Measurements from ENCODE around the gene SSC4D.
"Not testable (repeated sequence)": the region's sequence is repeated elsewhere in the genome, so short reads cannot be mapped to it uniquely, and the experiment has no call there.

Gene SSC4D

DNA sequence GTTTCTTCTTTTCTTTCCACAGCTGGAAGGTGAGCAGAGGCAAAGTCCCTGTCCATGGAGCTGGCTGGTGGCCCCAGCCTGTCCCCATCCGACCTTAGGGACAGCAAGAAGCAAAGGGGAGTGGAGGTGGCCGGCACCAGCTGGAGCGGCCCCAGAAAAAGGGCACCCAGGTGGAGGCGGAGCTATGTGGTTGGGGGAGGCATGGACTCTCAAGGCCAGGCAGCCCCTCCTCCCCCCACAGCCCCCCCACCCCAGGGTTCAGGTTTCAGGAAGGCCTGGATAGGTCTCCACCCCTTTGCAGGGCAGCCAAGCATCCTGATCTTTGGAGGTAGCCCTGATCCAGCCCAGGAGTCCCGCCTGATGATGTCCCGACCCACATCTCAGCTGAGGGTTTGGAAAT, at the start of gene SSC4D:
SSC4D (minus strand) TSS at position 161 of the 400 bp plus-strand sequence. CDS start 5,258 bp downstream, outside the sequence.
- Mint-ChIP-seq H3K4me1 (no peaks in the 10 kb centered on the region), H3K4me3 (no peak within 1 kb of the TSS), H3K9me3 (no peaks in the 10 kb centered on the region), H3K27me3 (peaks cover 2% of the 10 kb centered on the region), H3K36me3 (ENCODE audit: low read depth) (no peaks in the 10 kb centered on the region), H3K27ac (no peak within 1 kb of the TSS)
- no peak for ATAC-seq
- no peak for DNase-seq

DNA sequence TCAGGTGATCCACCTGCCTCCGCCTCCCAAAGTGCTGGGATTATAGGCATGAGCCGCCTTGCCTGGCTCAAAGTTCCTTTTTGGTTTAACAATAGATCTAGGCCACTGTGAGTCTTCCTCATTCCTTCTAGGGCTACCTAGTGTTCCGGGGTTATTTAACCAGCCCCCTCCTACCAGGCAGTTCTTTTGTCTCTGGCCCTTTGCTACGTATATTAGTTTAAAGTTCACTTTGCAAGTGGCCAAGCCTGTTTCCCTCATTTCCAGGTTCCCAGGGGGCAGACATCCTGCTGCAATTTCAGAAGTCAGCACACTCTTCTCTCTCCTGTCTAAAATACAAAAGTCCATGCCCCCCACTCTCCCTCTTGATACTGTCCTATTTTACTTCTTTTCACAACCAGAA, 49.0 kb upstream of the SSC4D start:
- H3K36me3 Mint-ChIP-seq (ENCODE audit: low read depth); H3K27me3 Mint-ChIP-seq: not testable (repeated sequence)

DNA sequence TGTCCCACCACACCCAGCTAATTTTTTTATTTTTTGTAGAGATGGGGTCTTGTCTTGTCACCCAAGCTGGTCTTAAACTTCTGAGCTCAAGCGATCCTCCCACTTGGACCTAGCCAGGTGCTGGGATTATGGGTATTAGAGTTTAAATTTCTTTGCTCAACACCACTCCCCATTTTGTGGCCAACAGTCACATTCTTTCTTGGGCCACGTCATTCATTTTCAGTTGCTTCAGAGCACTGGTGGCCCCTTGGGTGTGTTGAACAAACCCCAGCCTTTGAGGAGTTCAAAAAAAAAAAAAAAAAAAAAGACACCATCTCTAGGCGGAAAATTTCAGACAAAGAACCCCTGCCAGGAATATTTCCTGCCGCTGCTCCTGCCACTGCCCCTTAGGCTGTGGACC, 47.5 kb upstream of the SSC4D start:
- H3K27ac Mint-ChIP-seq; H3K36me3 Mint-ChIP-seq (ENCODE audit: low read depth); H3K9me3 Mint-ChIP-seq; DNase-seq; H3K4me1 Mint-ChIP-seq; H3K27me3 Mint-ChIP-seq; H3K4me3 Mint-ChIP-seq; ATAC-seq: not testable (repeated sequence)

More for the DNA sequence above, 49.0 kb upstream of the SSC4D start:
- ATAC-seq, H3K4me1 Mint-ChIP-seq, H3K4me3 Mint-ChIP-seq, H3K27ac Mint-ChIP-seq, DNase-seq, H3K9me3 Mint-ChIP-seq: not testable (repeated sequence)

DNA sequence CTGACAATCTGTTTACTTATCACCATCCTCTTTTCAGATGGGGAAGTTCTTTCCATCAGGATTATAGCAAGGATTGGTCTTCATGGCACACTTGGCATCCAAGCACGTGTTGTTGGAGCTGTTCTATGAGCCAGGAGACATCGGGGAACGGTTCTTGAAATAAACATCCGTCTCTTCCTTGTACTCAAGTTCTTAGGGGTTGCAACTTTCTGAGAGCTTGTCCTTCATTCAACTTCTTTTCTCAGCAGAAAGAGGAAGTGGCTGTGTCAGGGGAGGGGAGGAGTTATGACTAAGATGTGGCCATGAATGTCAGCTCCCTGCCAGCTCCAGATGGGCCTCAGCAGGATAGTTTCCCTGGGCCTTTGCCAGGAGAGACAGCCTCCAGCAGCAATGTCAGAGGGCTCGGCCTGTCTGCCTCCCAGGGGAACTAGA, 36.1 kb upstream of the SSC4D start:
- not testable (repeated sequence) for DNase-seq; H3K27ac Mint-ChIP-seq; H3K27me3 Mint-ChIP-seq; H3K36me3 Mint-ChIP-seq (ENCODE audit: low read depth); H3K9me3 Mint-ChIP-seq
- Mint-ChIP-seq H3K4me1 (peaks cover 14% of the 10 kb centered on the region), H3K4me3 (peak overlapping the region; percentile 42)
- ATAC-seq: peak; percentile 85

DNA sequence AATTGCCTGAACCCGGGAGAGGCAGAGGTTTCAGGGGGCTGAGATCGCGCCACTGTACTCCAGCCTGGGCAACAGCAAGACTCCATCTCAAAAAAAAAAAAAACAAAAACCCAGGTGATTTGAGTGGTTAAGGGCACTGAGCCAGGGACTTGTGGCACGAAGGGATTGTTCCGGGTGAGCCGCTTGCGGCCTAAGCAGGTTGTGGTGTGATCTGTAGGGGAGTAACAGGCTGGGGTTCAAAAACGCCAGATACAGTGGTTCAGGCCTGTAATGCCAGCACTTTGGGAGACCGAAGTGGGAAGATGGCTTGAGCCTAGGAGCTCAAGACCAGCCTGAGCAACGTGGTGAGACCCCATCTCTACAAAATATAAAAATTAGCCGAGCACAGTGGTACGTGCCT, 34.3 kb upstream of the SSC4D start:
- peak overlapping the region; percentile 72 for H3K27ac Mint-ChIP-seq
- peaks cover 14% of the 10 kb centered on the region for H3K4me1 Mint-ChIP-seq
- peak; percentile 79 for ATAC-seq

DNA sequence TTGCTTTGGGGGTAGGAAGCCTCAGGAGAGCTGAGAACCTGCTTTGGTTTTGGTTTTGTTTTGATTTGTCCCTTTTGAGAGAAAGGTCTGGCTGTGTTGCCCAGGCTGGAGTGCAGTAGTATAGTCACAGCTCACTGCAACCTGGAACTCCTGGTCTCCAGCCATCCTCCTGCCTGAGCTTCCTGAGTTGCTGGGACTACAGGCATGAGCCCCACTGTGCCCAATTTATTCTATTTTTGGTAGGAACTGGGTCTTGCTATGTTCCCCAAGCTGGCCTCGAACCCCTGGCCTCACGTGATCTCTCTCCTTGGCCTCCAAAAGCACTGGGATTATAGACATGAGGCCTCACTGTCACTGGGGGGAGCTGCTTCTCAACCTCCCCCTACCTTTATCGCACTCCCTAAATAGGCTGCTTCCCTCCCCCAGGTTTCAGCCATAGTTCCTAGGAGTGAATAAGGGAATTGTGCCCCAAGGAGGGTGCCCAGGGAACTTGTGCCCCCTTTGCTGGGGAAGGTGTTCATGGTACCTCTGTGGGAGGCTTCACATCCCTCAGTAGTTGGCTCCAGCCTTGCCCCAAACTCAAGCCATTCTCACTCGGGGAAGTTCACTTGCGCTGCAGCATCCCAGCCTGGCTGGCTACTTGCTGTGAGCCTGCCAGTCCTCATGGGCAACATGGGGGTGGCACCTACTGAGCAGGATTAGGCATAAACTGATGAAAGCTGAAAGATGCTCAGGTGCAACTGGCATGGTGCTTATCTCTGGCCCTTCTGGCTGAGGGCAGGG, 33.4 kb upstream of the SSC4D start:
- ATAC-seq; H3K36me3 Mint-ChIP-seq (ENCODE audit: low read depth); H3K9me3 Mint-ChIP-seq; H3K27ac Mint-ChIP-seq; H3K27me3 Mint-ChIP-seq; DNase-seq; H3K4me3 Mint-ChIP-seq: not testable (repeated sequence)
- H3K4me1 Mint-ChIP-seq: peaks cover 15% of the 10 kb centered on the region

More for the DNA sequence above, 34.3 kb upstream of the SSC4D start:
- not testable (repeated sequence) for H3K36me3 Mint-ChIP-seq (ENCODE audit: low read depth); DNase-seq; H3K4me3 Mint-ChIP-seq; H3K27me3 Mint-ChIP-seq; H3K9me3 Mint-ChIP-seq

DNA sequence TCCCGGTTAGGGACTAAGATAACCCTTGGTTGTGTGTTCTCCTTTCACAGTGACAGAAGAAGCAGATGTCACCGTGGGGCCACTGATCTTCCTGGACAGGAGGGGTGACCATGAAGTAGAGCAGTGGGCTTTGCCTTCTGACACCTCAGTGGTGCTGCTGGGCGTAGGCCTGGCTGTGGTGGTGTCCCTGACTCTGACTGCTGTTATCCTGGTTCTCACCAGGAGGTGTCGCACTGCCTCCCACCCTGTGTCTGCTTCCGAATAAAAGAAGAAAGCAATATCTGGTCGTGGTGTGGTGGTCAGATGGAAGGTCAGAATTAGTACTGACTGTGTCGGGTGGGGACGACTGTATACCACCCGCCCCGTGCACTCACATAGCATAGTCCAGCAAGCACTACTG, 32.3 kb upstream of the SSC4D start:
- not testable (repeated sequence) for H3K9me3 Mint-ChIP-seq; H3K36me3 Mint-ChIP-seq (ENCODE audit: low read depth); DNase-seq; H3K4me3 Mint-ChIP-seq; H3K27ac Mint-ChIP-seq; H3K27me3 Mint-ChIP-seq
- peaks cover 15% of the 10 kb centered on the region for H3K4me1 Mint-ChIP-seq
- peak; percentile 27 for ATAC-seq

DNA sequence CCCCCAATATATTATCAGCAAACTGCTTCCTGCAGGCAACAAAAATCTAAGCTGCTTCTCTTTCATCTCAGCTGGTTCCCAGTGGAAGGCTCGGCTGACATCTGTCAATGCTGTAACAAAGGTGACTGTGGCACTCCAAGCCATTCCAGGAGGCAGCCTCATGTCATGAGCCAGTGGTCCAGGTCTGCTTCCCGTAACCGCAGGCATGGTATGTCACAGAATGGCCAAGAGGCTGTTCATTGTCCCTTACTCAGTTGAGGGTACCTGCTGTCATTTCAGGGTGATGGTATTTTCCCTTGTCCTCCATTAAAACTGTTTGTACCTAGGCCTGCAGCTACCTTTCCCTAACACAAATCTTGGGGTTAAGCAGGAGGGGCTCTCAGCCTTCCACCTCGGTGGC, 30.9 kb upstream of the SSC4D start:
- not testable (repeated sequence) for H3K27ac Mint-ChIP-seq; H3K36me3 Mint-ChIP-seq (ENCODE audit: low read depth); H3K4me3 Mint-ChIP-seq; H3K27me3 Mint-ChIP-seq; H3K9me3 Mint-ChIP-seq; ATAC-seq; DNase-seq
- H3K4me1 Mint-ChIP-seq: peaks cover 13% of the 10 kb centered on the region

DNA sequence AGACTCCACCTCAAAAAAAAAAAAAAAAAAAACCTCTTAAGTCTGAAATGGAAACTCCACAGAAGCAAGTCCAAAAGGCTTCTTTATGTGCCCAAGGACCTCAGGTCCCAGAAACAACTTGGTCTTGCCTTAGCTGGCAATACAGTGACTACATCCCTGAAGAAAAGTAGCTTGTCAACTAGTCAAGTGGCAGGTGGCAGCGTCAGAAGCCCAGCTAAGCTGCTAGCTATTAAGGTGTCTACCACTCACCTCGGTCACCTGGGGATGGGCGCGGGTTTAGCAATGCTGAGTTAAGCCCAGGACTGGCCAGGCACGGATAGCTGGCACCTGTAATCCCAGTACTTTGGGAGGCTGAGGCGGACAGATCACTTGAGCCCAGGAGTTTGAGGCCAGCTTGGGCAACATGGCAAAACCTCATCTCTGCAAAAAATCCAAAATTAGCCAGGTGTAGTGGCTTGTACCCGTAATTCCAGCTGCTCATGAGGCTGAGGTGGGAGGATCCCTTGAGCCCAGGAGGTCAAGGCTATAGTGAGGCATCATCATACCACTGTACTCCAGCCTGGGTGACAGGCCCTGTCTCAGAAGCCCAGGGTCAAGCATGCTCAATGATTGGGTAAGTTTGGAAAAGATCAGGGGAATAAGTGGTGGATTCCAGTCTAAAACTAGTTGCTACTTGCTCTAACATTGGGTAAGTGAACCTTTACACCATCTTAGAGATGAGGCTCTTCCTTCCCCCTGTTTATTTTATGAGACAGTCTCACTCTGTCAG, 29.8 kb upstream of the SSC4D start:
- not testable (repeated sequence) for H3K9me3 Mint-ChIP-seq; H3K4me3 Mint-ChIP-seq; H3K36me3 Mint-ChIP-seq (ENCODE audit: low read depth); ATAC-seq; H3K27me3 Mint-ChIP-seq; DNase-seq; H3K4me1 Mint-ChIP-seq; H3K27ac Mint-ChIP-seq

DNA sequence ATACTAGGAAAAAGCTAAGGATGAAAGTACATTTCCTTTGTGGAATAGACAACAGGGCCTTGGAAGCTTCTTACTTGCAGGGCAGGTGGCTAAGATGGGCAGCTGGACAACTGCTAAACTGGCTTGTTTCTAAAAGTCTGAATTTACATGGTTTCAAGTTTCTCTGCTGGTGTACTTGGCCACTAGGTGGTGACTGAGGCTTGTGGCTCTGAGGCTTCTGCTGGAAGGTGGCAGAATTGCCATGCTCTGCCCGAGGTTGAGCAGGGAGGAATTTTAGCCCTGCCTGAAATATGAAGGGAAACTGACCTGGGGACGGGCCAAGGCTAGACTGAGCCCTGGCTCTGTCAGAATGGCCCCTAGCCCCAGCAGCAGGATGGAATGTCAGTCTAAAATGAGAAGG, 28.4 kb upstream of the SSC4D start:
- H3K9me3 Mint-ChIP-seq; H3K4me3 Mint-ChIP-seq; H3K4me1 Mint-ChIP-seq; H3K27ac Mint-ChIP-seq; H3K36me3 Mint-ChIP-seq (ENCODE audit: low read depth); H3K27me3 Mint-ChIP-seq: not testable (repeated sequence)
- DNase-seq (peak; percentile 58), ATAC-seq (peak; percentile 65)

DNA sequence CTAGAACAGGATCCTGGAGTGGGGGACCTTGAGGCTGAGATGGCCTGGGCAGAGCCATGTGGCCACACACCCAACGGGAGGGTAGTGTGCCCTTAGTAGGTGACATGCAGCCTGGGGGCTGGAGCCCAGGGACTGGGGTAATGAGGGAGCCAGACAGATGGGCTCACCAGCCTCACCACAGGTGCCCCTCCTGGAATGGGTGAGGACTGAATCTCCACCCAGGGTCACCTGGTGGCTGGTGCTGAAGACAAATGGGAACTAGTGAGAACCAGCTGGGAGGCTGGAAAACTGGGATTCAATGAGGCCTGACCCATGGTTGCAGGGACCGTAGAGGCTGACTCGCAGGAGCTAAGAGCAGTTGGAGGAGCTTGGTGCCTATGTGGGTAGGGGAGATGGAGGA, 21.3 kb upstream of the SSC4D start:
- H3K27ac Mint-ChIP-seq: no peak overlapping the region
- no peaks in the 10 kb centered on the region for H3K4me1 Mint-ChIP-seq
- no peaks in the 10 kb centered on the region for H3K9me3 Mint-ChIP-seq
- no peak overlapping the region for H3K4me3 Mint-ChIP-seq
- H3K27me3 Mint-ChIP-seq: no peaks in the 10 kb centered on the region
- ATAC-seq (no peak), DNase-seq (no peak)
- no peaks in the 10 kb centered on the region for H3K36me3 Mint-ChIP-seq (ENCODE audit: low read depth)

DNA sequence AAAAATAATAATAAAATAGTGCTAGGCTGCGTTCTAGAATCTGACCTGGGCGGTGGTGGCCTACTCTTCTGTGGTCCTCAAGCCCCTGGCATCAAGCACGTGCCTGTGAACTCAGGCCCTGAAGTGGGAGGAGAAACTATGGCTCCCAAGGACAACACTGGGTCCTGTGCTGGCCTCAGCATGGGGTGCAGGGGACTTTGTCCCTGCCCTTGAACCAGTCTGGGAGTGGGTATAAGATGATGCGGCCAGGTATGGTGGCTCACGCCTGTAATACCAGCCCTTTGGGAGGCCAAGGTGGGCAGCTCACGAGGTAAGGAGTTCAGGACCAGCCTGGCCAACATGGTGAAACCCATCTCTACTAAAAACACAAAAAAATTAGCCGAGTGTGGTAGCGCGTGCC, 20.7 kb upstream of the SSC4D start:
- ATAC-seq: no peak
- no peaks in the 10 kb centered on the region for H3K27me3 Mint-ChIP-seq
- H3K9me3 Mint-ChIP-seq: no peaks in the 10 kb centered on the region
- no peak overlapping the region for H3K27ac Mint-ChIP-seq
- no peak overlapping the region for H3K4me3 Mint-ChIP-seq
- H3K36me3 Mint-ChIP-seq (ENCODE audit: low read depth): no peaks in the 10 kb centered on the region
- no peaks in the 10 kb centered on the region for H3K4me1 Mint-ChIP-seq
- DNase-seq: no peak

DNA sequence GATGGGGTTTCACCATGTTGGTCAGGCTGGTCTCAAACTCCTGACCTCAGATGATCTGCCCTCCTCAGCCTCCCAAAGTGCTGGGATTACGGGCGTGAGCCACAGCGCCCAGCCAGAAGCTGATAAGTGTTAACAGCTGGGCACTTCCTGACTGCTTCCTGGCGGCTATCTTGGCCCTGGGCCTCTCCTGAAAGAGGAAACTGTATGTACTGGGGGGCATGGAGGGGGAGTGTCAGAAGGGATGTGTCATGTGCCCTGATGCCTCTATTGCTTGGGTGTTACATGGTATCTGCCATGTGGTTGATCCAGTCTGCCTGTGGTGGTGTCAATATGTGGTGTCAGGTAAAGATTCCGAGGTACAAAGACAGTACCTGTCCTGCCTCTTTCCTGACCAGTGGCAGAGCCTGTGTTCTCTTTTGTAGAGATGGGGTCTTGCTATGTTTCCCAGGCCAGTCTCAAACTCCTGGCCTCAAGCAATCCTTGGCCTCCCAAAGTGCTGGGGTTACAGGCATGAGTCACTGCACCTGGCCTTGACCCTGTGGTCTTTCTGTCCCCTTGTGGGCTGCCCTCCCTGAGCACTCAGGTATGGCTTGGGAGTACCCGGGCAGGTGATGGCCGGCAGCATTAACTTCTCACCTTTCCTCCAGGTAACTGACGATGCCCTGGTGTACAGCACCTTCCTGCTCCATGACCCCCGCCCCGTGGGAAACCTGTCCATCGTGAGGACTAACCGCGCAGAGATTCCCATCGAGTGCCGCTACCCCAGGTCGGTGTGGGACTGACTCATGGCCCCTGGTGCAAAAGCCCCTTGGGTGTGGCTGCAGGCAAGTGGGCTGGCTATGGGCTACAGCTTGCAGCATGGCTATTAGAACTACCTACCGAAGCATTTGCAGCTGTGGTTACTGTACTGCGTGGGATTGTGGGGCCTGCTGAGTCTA, 19.6 kb upstream of the SSC4D start:
- no peak for ATAC-seq
- DNase-seq: no peak
- peaks cover 2% of the 10 kb centered on the region for H3K4me1 Mint-ChIP-seq
- no peak overlapping the region for H3K27ac Mint-ChIP-seq
- H3K4me3 Mint-ChIP-seq: no peak overlapping the region
- H3K36me3 Mint-ChIP-seq (ENCODE audit: low read depth): no peaks in the 10 kb centered on the region
- H3K27me3 Mint-ChIP-seq: no peaks in the 10 kb centered on the region
- H3K9me3 Mint-ChIP-seq: no peaks in the 10 kb centered on the region

DNA sequence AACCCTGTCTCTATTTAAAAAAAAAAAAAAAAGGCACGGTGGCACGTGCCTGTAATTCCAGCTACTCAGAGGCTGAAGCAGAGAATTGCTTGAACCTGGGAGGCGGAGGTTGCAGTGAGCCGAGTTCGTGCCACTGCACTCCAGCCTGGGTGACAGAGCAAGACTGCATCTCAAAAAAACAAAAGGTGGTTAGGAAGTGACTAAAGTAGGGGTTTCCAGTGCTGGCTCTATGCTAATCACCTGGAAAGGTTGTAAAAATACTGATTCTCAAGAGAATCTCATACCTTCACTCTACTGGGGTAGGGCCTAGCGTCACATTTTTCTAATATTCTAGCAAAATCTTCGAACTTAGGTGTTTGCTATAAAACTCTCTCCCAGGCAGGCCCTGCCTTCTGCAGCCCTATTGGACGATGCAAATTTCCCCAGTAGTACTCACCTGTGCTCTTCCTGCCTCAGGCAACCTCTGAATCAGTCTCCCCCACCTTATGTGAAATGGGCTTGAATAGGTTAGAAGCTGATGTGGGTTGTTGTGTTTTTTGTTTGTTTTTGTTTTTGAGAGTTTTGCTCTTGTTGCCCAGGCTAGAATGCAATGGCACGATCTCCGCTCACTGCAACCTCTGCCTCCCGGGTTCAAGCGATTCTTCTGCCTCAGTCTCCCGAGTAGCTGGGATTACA, 18.8 kb upstream of the SSC4D start:
- peaks cover 2% of the 10 kb centered on the region for H3K4me1 Mint-ChIP-seq
- no peaks in the 10 kb centered on the region for H3K9me3 Mint-ChIP-seq
- no peak overlapping the region for H3K4me3 Mint-ChIP-seq
- no peak for DNase-seq
- no peaks in the 10 kb centered on the region for H3K36me3 Mint-ChIP-seq (ENCODE audit: low read depth)
- no peak for ATAC-seq
- H3K27ac Mint-ChIP-seq: no peak overlapping the region
- no peaks in the 10 kb centered on the region for H3K27me3 Mint-ChIP-seq

Data from activated naive CD8-positive, alpha-beta T cell treated with anti-CD3 and anti-CD28 coated beads, Interleukin-2, amount 50 U/mL, for 24 hours (primary cell).